Hematopoietic multipotent progenitor cell treated with erythropoietin and hydrocortisone succinate and interleukin-3 and kit ligand, for 8 days (in vitro differentiated cells): ENCODE data around the gene S100Z.
A peak's percentile ranks its signal among the peaks of the same experiment; 100 is the strongest.
"Not testable (repeated sequence)": the region's sequence is repeated elsewhere in the genome, so short reads cannot be mapped to it uniquely, and the experiment has no call there.

Experiments
- DNase-seq: peaks from one replicate; pipeline ENCODE4 v3.0.0-alpha.2; 2015

S100Z gene

GRCh38 chr5:76849419-76850291, at the start of gene S100Z:
Gene S100Z, plus strand, starts transcription at chr5:76850014. Its CDS starts 25,346 bp downstream, at chr5:76875360.
- DNase-seq: peak; percentile 97

GRCh38 chr5:76800579-76800978, 49.2 kb upstream of the S100Z start:
- no peak for DNase-seq

- DNase-seq: no peak
Measured at GRCh38 chr5:76801159-76801802, 48.5 kb upstream of the S100Z start.

GRCh38 chr5:76801803-76802195, 48.0 kb upstream of the S100Z start:
- DNase-seq: no peak

- no peak for DNase-seq
Measured at GRCh38 chr5:76804266-76804665, 45.5 kb upstream of the S100Z start.

GRCh38 chr5:76805821-76806505, 43.9 kb upstream of the S100Z start:
- DNase-seq: peak; percentile 21

GRCh38 chr5:76807296-76807695, 42.5 kb upstream of the S100Z start:
- no peak for DNase-seq

GRCh38 chr5:76808141-76808691, 41.6 kb upstream of the S100Z start:
- DNase-seq: no peak

GRCh38 chr5:76809141-76809540, 40.7 kb upstream of the S100Z start:
- no peak for DNase-seq

GRCh38 chr5:76810236-76810635, 39.6 kb upstream of the S100Z start:
- DNase-seq: no peak

- DNase-seq: no peak
Measured at GRCh38 chr5:76811214-76811613, 38.6 kb upstream of the S100Z start.

GRCh38 chr5:76812209-76812608, 37.6 kb upstream of the S100Z start:
- not testable (repeated sequence) for DNase-seq

- DNase-seq: no peak
Measured at GRCh38 chr5:76813982-76814562, 35.7 kb upstream of the S100Z start.

GRCh38 chr5:76816110-76816831, 33.5 kb upstream of the S100Z start:
- no peak for DNase-seq

- DNase-seq: peak; percentile 9
Measured at GRCh38 chr5:76818844-76819831, 30.7 kb upstream of the S100Z start, which contains the start of gene F2RL1. Gene F2RL1, plus strand, starts transcription at chr5:76819030. Its CDS starts 153 bp downstream, at chr5:76819183.

- no peak for DNase-seq
Measured at GRCh38 chr5:76819851-76820525, 29.8 kb upstream of the S100Z start.

GRCh38 chr5:76820526-76820890, 29.3 kb upstream of the S100Z start:
- DNase-seq: no peak

- no peak for DNase-seq
Measured at GRCh38 chr5:76821136-76821535, 28.7 kb upstream of the S100Z start.

GRCh38 chr5:76822105-76822731, 27.6 kb upstream of the S100Z start:
- DNase-seq: not testable (repeated sequence)

- not testable (repeated sequence) for DNase-seq
Measured at GRCh38 chr5:76826416-76826815, 23.4 kb upstream of the S100Z start.
